Keratinocyte (primary cell): ENCODE measurements around the gene ADRM1. TPM values are rescaled to one million over a fixed set of nuclear protein-coding genes. Genes with fewer than 3 reads are reported as not detected.

ENCODE experiments used
- DNase-seq: peaks from one replicate; pipeline ENCODE4 v3.0.0-alpha.2; 2011; ENCODE audit warnings: low read depth, missing footprints, low spot score
- FAIRE-seq: peaks from 2 replicates; lab custom pipeline; 2011; peaks lifted over from hg19 to GRCh38; lab: Jason Lieb, UNC
- H2AFZ ChIP-seq: 2 replicates; pipeline ENCODE4 v1.6.0; 2012; ENCODE audit warnings: low read length, control low read depth, inconsistent platforms; ENCODE audit not compliant: control insufficient read depth
- H3K27ac ChIP-seq: 2 replicates; pipeline ENCODE4 v1.5.1; 2011; ENCODE audit warnings: low read length; ENCODE audit not compliant: control insufficient read depth, insufficient read depth
- H3K27me3 ChIP-seq: 3 replicates; pipeline ENCODE4 v1.6.0; 2011; ENCODE audit warnings: low read length; ENCODE audit not compliant: control insufficient read depth, insufficient read depth; ENCODE audit errors: extremely low read depth
- H3K36me3 ChIP-seq, 2 experiments: 2 replicates in 1 of 2; 3 replicates in 1 of 2; pipeline ENCODE4 v1.5.1; 2011; ENCODE audit warnings: low read length in 2 of 2, mild to moderate bottlenecking in 1 of 2; ENCODE audit not compliant: control insufficient read depth in 2 of 2, insufficient read depth in 2 of 2; ENCODE audit errors: extremely low read depth in 1 of 2
- H3K4me1 ChIP-seq: 3 replicates; pipeline ENCODE4 v1.5.1; 2011; ENCODE audit warnings: low read length; ENCODE audit not compliant: control insufficient read depth, insufficient read depth; ENCODE audit errors: extremely low read depth
- H3K4me2 ChIP-seq: 3 replicates; pipeline ENCODE4 v1.6.0; 2011; ENCODE audit warnings: low read depth, low read length; ENCODE audit not compliant: control insufficient read depth, insufficient read depth; ENCODE audit errors: extremely low read depth
- H3K4me3 ChIP-seq, 3 experiments: fragments of 200-600 bp in 1 of 3; sonication (generic) in 1 of 3; 2 replicates in 2 of 3; 3 replicates in 1 of 3; pipeline ENCODE4 v1.5.1; 2011 to 2016; ENCODE audit warnings: low read length in 3 of 3, mild to moderate bottlenecking in 3 of 3, control low read depth in 2 of 3, inconsistent platforms in 1 of 3, low read depth in 1 of 3, mixed read lengths in 1 of 3, mixed run types in 1 of 3, moderate library complexity in 1 of 3; ENCODE audit not compliant: control insufficient read depth in 2 of 3, insufficient read depth in 2 of 3; ENCODE audit errors: extremely low read depth in 1 of 3
- H3K79me2 ChIP-seq: 2 replicates; pipeline ENCODE4 v1.6.0; 2012; ENCODE audit warnings: low read length; ENCODE audit not compliant: control insufficient read depth, insufficient read depth
- H3K9ac ChIP-seq: 3 replicates; pipeline ENCODE4 v1.6.0; 2011; ENCODE audit warnings: low read length; ENCODE audit not compliant: control insufficient read depth, insufficient read depth; ENCODE audit errors: extremely low read depth
- H3K9me1 ChIP-seq: 3 replicates; pipeline ENCODE4 v1.6.0; 2011; ENCODE audit warnings: low read length; ENCODE audit not compliant: control insufficient read depth, insufficient read depth; ENCODE audit errors: extremely low read depth
- H3K9me3 ChIP-seq: 2 replicates; pipeline ENCODE4 v1.5.1; 2012; ENCODE audit warnings: low read depth, low read length; ENCODE audit not compliant: control insufficient read depth
- H4K20me1 ChIP-seq: 3 replicates; pipeline ENCODE4 v1.6.0; 2011; ENCODE audit warnings: low read length; ENCODE audit not compliant: control insufficient read depth, insufficient read depth; ENCODE audit errors: extremely low read depth
- CTCF ChIP-seq, 3 experiments: IDR thresholded peaks in 1 of 3; conservative IDR thresholded peaks in 1 of 3; optimal IDR thresholded peaks in 1 of 3; 2 replicates in 2 of 3; 3 replicates in 1 of 3; pipeline versions ENCODE3 to v1.5.1; 2011; ENCODE audit warnings: low read length in 3 of 3, mild to moderate bottlenecking in 3 of 3, moderate library complexity in 2 of 3, control low read depth in 1 of 3, inconsistent platforms in 1 of 3; ENCODE audit not compliant: insufficient read depth in 2 of 3; ENCODE audit errors: extremely low read depth in 1 of 3
- EZH2 ChIP-seq: IDR thresholded peaks from one replicate; pipeline ENCODE4 v1.6.1; 2012; ENCODE audit warnings: inconsistent platforms, mild to moderate bottlenecking, low read length, moderate library complexity
- dilution Hi-C: fragments of 300-500 bp; cut with MboI; formaldehyde crosslinking; loops from one replicate; pipeline ENCODE4 v1.7.0; 2020; ENCODE audit warnings: low sequenced_read_pairs; ENCODE audit not compliant: extremely low pct_ligation_motif_present
- polyA plus RNA-seq, 5 experiments: library from polyadenylated mRNA; depleted of rRNA in 3 of 5; stranded (reverse) in 3 of 5; stranded (forward) in 1 of 5; unstranded in 1 of 5; fragments of >200 nt; gene quantifications; 1 replicate in 1 of 5; 2 replicates in 3 of 5; 3 replicates in 1 of 5; pipeline versions ENCODE4 v1.2.1 to v1.2.3, GENCODE V29; 2011 to 2012; ENCODE audit warnings: missing spikeins in 2 of 5, low read depth in 1 of 5, low replicate concordance in 1 of 5

Gene ADRM1
- polyA plus RNA-seq, 1 donor (not counting 4 experiments of a cell fraction or from before 2014, with no cell fraction given), result 91.4 TPM

DNA sequence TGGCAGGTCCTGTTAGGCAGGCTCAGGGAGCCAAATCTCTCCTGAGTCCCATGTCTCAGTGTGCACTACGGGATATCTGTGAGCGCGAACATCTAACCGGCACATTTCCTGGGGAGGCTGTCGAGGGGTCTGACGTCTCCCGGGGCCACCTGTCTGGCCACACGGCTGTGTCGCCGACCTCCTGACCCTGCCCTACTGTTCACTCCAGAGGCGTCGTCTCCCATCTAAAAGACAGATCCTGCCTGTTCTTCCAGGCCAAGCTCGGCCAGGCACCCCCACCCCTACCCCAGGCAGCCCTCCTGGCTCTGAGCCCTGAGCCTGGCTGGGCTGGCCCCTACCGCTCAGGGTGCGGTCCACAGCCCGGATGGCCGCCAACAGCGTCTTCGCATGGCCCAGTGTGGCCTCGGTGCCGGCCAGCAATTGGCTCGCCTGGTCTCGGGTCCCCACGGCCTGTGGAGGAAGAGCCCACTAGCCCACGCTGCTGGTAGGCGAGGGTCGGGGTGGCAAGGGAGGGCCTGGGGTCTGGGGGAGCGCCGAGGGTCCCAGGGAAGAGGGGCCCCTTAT is 16.6 kb downstream of the ADRM1 start:
- dilution Hi-C loops, result no loop called here
- H3K9me1 ChIP-seq, result no peaks in the 10 kb centered on the region
- H2AFZ ChIP-seq, result no peak overlapping the region
- H3K9me3 ChIP-seq, result no peaks in the 10 kb centered on the region
- H3K79me2 ChIP-seq, result peaks cover 1% of the 10 kb centered on the region
- no peak overlapping the region for H3K9ac ChIP-seq
- H4K20me1 ChIP-seq, result peaks cover 9% of the 10 kb centered on the region
- no peak for TF ChIP-seq CTCF (optimal IDR thresholded peaks at IDR 0.05 in 1 of 3, IDR thresholded peaks at IDR 0.05 in 1 of 3, conservative IDR thresholded peaks at IDR 0.05 in 1 of 3; ENCODE audit: extremely low read depth in 1 of 3, insufficient read depth in 2 of 3, low read length in 3 of 3)
- TF ChIP-seq EZH2, result no peak
- peaks cover 11% of the 10 kb centered on the region for H3K4me1 ChIP-seq
- FAIRE-seq (no peak), DNase-seq (no peak)
- peaks cover 44 to 46% of the 10 kb centered on the region in 2 experiments for H3K36me3 ChIP-seq
- H3K4me2 ChIP-seq, result no peak overlapping the region
- no peaks in the 10 kb centered on the region for H3K27me3 ChIP-seq
- no peak overlapping the region for H3K27ac ChIP-seq
- H3K4me3 ChIP-seq, result no peak overlapping the region

DNA sequence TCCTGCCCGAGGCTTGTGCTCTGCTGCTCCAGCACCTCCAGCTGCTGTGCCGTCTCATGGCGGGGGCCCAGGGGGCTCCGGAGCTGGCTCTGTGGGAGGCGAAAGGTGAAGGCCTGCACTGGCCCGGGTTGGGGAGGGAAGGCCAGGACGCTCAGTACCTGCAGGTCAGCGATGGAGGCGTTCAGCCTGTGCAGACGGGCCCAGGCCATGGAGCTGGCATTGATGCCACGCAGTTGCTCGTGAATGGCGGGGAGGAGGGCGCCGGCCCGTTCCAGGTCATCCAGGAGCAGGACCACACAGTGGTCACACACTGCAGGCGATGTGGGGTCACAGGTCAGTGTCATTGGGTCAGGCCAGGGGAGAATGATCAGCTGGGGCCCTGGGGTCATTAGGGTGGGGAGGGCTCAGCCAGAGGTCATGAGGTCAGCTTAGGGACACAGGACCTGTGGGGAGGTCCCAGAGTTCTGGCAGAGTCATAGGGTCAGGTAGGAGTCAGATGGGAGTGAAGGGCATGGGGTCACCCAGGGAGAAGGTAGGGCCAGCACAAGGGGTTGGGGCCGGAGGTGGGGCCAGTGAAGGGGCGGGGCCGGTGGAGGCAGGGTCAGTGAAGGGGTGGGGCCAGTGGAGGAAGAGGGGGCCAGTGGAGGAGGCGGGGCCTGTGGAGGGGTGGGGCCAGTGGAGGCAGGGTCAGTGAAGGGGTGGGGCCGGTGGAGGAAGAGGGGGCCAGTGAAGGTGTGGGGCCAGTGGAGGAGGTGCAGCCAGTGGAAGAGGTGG is 18.0 kb downstream of the ADRM1 start:
- H3K27me3 ChIP-seq, result no peaks in the 10 kb centered on the region
- H3K4me2 ChIP-seq, result no peak overlapping the region
- dilution Hi-C loops, result no loop called here
- H3K4me3 ChIP-seq, result no peak overlapping the region
- TF ChIP-seq CTCF (optimal IDR thresholded peaks at IDR 0.05 in 1 of 3, IDR thresholded peaks at IDR 0.05 in 1 of 3, conservative IDR thresholded peaks at IDR 0.05 in 1 of 3; ENCODE audit: extremely low read depth in 1 of 3, insufficient read depth in 2 of 3, low read length in 3 of 3) (no peak), EZH2 (no peak)
- no peak overlapping the region for H2AFZ ChIP-seq
- H3K9me3 ChIP-seq, result no peaks in the 10 kb centered on the region
- peaks cover 46% of the 10 kb centered on the region in 2 experiments for H3K36me3 ChIP-seq
- H3K9me1 ChIP-seq, result no peaks in the 10 kb centered on the region
- DNase-seq, result no peak
- no peak for FAIRE-seq
- no peak overlapping the region for H3K27ac ChIP-seq
- H3K79me2 ChIP-seq, result peaks cover 1% of the 10 kb centered on the region
- H3K9ac ChIP-seq, result no peak overlapping the region
- peaks cover 11% of the 10 kb centered on the region for H3K4me1 ChIP-seq
- H4K20me1 ChIP-seq, result peaks cover 4% of the 10 kb centered on the region
